HG02763 (cell line): Measurements from ENCODE around the gene DLD.
A peak's percentile ranks its signal among the peaks of the same experiment; 100 is the strongest.
"Not testable (repeated sequence)": the region's sequence is repeated elsewhere in the genome, so short reads cannot be mapped to it uniquely, and the experiment has no call there.

Source experiments
- ATAC-seq: cut with Tn5 transposase; IDR thresholded peaks from one replicate; pipeline ENCODE4 v1.9.1; 2021; ENCODE audit warnings: mild to moderate bottlenecking, moderate library complexity; ENCODE audit not compliant: unreplicated experiment

Gene DLD

GRCh38 chr7:107874605-107875446 lies 16.2 kb upstream of the DLD start:
- ATAC-seq, result peak; percentile 48

GRCh38 chr7:107876916-107877315 lies 14.1 kb upstream of the DLD start:
- no peak for ATAC-seq

DNA sequence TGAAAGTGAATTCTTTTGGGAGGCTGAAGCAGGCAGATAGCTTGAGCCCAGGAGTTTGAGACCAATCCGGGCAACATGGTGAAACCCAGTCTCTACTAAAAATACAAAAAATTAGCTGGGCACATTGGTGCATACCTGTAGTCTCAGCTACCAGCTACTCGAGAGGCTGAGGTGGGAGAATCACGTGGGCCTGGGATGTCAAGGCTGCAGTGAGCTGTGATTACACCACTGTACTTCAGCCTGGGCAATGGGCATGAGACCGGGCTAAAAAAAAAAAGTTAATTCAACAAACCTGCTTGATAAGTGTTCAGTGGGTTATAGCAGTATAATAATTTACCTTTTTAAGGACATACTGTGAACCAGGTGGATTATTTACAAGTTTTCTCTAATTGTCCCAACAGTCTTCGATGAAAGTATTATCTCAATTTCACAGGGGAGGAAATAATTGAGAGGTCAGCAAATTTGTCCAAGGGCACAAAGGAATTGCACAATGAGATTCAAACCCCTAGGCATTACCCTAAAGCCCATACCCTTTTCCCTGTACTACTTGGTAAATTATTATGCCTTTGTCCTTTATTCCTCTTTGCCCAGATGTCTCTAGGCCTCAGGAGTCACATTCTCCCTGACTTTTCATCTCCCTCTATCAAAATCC lies 13.1 kb upstream of the DLD start:
- ATAC-seq, result no peak

GRCh38 chr7:107878636-107879035 lies 12.3 kb upstream of the DLD start:
- ATAC-seq, result no peak

GRCh38 chr7:107879400-107880035 lies 11.5 kb upstream of the DLD start:
- ATAC-seq, result peak; percentile 63

DNA sequence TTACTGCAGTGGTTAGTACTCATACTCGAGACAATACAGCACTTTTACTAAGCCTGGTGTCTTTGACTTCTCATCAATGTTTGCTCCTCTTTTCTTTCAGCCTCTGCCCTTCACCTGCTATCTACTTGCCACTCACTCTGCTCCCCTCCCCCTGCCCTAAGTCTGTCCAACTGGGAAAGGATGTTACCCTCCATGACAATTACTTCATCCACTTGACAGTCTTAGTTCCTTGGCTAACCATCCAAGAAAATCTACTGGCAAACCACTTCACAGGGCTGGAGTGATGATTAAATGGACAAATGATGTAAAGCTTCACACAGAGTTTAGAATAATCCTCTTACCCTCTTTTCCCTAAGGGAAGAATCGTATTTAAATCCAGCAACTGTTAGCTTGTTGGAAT lies 8.2 kb upstream of the DLD start:
- no peak for ATAC-seq

GRCh38 chr7:107884066-107884818 lies 6.7 kb upstream of the DLD start:
- no peak for ATAC-seq

DNA sequence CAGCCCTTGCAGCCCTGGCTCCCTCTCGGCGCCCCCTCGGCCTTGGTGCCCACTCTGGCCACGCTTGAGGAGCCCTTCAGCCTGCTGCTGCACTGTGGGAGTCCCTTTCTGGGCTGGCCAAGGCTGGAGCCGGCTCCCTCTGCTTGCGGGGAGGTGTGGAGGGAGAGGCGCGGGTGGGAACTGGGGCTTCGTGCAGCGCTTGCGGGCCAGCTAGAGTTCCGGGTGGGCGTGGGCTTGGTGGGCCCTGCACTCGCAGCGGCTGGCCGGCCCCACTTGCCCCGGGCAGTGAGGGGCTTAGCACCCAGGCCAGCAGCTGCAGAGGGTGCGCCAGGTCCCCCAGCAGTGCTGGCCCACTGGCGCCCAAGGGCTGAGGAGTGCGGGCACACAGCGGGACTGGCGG lies 3.2 kb upstream of the DLD start:
- not testable (repeated sequence) for ATAC-seq

DNA sequence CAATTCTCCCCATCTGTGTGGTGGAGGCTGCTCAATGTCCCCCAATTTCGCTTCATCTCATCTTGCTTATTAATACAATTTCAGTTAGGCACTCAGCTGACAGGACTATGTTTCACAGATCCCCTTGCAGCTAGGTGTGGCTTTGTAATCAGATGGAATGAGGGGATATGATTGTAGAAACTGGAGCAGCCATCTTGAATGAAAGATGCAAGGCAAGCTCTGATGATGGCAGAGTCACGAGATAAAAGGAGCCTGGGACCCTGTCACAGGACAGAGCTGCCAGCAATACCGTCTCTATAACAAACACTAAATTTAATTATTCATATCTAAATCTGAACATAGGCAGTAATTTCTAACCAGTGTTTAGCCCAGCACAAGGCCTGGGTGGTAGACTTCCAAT lies 991 bp upstream of the DLD start:
- ATAC-seq, result no peak

- ATAC-seq, result no peak
Observed at GRCh38 chr7:107890493-107890961, 456 bp upstream of the DLD start.

DNA sequence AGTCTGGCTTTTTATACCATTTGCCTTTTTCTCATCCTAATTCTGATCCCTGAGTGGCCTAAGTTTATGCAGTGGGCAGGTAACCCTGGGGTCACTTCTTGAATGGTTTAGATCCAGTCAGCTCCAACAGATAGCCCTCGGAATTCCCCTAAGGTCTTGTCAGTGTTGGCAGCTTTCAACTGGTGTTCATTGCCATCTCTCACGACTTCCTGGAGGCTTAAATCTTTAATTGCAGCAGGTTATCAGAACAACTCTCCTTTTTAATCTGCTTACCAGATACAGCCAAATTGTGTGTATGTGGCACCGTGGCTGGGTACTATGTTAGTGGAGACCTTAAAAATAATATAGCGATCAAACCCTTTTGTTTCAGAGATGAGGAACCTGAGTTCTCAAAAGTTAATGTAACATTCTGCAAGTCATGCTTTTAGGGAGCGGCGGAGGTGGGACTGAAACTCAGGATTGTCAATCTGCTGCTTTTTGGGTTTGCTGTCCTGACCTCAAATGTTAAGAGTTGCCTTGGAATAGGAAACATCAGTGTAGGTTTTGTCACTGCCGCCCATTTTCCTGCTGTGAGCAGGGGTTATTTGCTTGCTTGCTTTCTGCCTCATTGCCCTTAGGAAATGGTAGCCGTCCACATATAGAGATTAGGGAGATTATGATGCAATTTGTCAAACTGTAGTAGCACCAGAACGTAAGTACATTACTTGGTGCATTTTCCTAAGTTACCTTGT lies 818 bp downstream of the DLD start:
- peak; percentile 17 for ATAC-seq

GRCh38 chr7:107892367-107892741 lies 1.4 kb downstream of the DLD start:
- ATAC-seq, result not testable (repeated sequence)

DNA sequence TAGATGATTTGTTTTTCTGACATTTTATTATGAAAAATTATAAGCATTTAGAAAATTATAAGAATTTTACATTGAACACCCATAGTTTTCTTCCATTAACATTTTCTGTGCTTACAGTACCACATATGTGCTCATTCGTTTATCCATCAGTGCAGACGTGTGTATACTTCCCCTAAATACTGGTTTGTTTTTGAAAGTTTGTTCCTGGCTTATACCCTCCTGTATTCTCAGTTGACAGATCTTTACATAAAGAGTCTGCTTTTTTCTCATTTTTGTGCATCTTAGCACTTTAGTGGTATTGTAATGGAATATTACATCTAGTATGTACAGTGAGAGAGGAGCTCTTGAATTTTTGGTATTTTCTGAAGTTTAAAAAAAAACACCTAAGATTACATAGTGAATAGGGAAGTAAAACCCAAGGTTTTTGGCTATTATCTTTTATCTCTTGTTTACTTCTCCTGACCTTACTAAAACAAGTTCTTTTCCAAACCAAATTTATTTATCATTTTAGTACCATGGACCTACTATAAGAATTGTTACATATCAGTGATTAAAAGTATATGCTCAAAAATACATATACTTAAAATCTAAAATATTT lies 8.1 kb downstream of the DLD start:
- no peak for ATAC-seq

DNA sequence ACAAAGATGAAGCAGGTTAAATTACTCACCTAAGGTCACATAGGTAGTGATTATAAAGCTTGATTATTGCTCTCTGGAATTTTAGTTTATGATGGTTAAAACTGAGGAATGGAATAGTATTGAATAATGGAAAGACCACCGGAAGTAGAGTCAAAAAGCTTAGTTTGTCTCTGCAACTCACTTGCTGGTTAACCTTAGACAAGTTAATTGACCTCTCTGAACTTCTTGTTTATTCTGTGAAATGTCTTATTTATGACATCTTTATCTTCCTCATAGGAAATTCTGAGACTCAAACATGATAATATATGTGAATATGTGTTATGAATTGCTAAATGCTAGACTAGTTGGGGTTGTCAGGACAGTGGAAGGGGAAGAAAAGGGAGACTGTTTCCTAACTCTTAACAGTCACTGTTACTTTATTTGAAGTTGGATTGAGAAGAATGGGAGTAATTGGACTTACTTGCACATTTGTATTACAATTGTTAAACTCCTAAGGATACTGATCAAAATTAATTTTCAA lies 9.6 kb downstream of the DLD start:
- ATAC-seq, result no peak

DNA sequence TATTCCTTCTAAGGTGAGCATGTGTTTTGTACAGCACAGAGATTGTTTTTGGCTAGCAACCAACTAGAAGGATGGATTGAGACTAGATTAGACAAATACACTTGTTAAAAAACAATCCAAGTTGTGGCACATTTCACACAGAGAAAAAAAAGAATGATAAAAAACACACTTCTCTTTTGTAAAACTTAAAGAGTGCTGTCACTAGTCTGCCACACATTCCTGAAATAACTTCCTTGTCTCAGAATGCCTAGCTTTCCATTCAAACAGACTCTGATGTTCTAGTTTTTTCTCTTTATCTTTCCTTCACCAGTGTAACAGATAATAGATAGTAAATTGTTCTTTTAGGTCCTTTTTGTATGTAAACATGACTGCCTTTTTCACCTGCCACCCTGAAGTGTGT lies 11.4 kb downstream of the DLD start:
- ATAC-seq, result no peak

- no peak for ATAC-seq
Observed at GRCh38 chr7:107907790-107908189, 16.8 kb downstream of the DLD start.

DNA sequence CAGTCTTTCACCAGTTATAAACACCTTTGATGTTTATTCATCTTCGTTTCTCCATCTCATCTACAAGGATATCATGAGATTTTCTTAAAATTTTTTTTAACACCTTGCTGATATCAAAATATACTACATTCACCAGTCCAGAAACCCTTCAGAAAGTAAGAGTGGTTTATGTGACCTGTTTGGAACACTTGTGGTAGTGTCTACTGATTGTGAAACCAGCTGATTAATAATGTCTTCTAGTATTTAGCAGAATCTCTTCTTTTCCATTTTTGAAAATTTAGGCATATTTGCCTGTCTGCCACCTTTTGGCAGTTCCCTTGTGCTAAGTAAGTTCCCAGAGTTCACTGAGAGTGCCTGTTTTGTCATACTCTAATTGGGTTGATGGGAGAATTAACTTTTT lies 18.5 kb downstream of the DLD start:
- ATAC-seq, result no peak

DNA sequence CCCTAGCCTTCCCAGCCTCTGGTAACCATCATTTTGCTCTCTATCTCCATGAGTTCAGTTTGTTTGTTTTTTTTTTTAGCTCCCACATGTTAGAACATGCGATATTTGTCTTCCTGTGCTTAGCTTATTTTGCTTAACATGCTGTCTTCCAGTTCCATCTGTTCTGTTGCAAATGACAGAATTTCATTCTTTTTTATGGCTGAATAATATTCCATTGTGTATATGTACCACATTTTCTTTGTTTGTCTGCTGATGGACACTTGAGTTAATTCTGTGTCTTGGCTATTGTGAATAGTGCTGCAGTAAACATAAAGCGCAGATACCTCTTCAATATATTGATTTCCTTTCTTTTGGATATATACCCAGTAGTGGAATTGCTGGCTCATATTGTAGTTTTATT lies 21.0 kb downstream of the DLD start:
- no peak for ATAC-seq

- ATAC-seq, result no peak
Observed at GRCh38 chr7:107913851-107914250, 22.9 kb downstream of the DLD start.

GRCh38 chr7:107914831-107915230 lies 23.8 kb downstream of the DLD start:
- ATAC-seq, result no peak
